PFSK-1 (cell line): ENCODE results near the gene FAM3A.
A peak's percentile ranks its signal among the peaks of the same experiment; 100 is the strongest.

ENCODE experiments used
- FOXP2 ChIP-seq: optimal IDR thresholded peaks from 2 replicates; pipeline ENCODE3; 2011; ENCODE audit warnings: borderline replicate concordance, control low read depth, inconsistent platforms; ENCODE audit not compliant: insufficient read depth; ENCODE audit errors: extremely low read length, extremely low read depth
- POLR2AphosphoS5 ChIP-seq: IDR thresholded peaks from 2 replicates; pipeline ENCODE4 v1.6.1; 2012; ENCODE audit warnings: low read depth, mild to moderate bottlenecking, control low read depth, low read length, moderate library complexity
- REST ChIP-seq, 2 experiments: IDR thresholded peaks; 2 replicates each; pipeline versions ENCODE4 v1.6.1 to v1.8.0; 2011 to 2012; ENCODE audit warnings: low read depth in 2 of 2, low read length in 2 of 2, control low read depth in 1 of 2, inconsistent platforms in 1 of 2, mild to moderate bottlenecking in 1 of 2, moderate library complexity in 1 of 2; ENCODE audit not compliant: insufficient read depth in 1 of 2
- SIN3A ChIP-seq: IDR thresholded peaks from 2 replicates; pipeline ENCODE4 v1.6.1; 2012; ENCODE audit warnings: mild to moderate bottlenecking, low read length, moderate library complexity, borderline replicate concordance; ENCODE audit not compliant: insufficient read depth
- TAF1 ChIP-seq: IDR thresholded peaks from 2 replicates; pipeline ENCODE4 v1.6.1; 2012; ENCODE audit warnings: low read length, control low read depth, borderline replicate concordance; ENCODE audit not compliant: insufficient read depth

FAM3A gene

GRCh38 chrX:154481911-154482601, 34.0 kb downstream of the FAM3A start:
- TF ChIP-seq REST (IDR thresholded peaks at IDR 0.05; ENCODE audit: insufficient read depth in 1 of 2, low read depth in 2 of 2, low read length in 2 of 2) (no peak), POLR2AphosphoS5 (no peak), FOXP2 (no peak), TAF1 (no peak), SIN3A (no peak)

DNA sequence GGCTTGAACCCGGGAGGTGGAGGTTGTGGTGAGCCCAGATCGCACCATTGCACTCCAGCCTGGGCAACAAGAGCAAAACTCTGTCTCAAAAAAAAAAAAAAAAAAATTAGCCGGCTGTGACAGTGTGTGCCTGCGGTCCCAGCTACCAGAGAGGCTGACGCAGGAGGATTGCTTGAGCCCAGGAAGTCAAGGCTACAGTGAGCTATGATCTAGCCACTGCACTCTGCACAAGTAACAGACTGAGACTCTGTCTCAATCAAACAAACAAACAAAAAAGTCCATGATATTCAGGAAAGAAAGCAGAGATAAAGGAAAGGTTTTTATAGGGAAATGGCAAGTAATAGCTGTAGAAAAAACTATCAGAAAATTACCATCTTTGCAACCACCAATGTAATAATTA, 34.8 kb downstream of the FAM3A start:
- TF ChIP-seq TAF1 (no peak), REST (IDR thresholded peaks at IDR 0.05; ENCODE audit: insufficient read depth in 1 of 2, low read depth in 2 of 2, low read length in 2 of 2) (no peak), POLR2AphosphoS5 (no peak)

- TF ChIP-seq POLR2AphosphoS5 (peak; percentile 39; the same call in 1 of the 2 replicates), FOXP2 (no peak), SIN3A (0 out of 2 replicates have a peak, but pooled peaks have one; percentile 40), TAF1 (0 out of 2 replicates have a peak, but pooled peaks have one; percentile 57), REST (IDR thresholded peaks at IDR 0.05; ENCODE audit: insufficient read depth in 1 of 2, low read depth in 2 of 2, low read length in 2 of 2) (no peak)
Measured at GRCh38 chrX:154478728-154479622, 37.1 kb downstream of the FAM3A start, which contains the start of gene LAGE3. Gene LAGE3 (minus strand): TSS chrX:154479281. CDS start chrX:154478915, 366 bp downstream.

GRCh38 chrX:154477891-154478477, 38.0 kb downstream of the FAM3A start:
- no peak for TF ChIP-seq TAF1
- no peak for TF ChIP-seq SIN3A
- no peak for TF ChIP-seq REST (IDR thresholded peaks at IDR 0.05; ENCODE audit: insufficient read depth in 1 of 2, low read depth in 2 of 2, low read length in 2 of 2)
- TF ChIP-seq FOXP2, result no peak
- TF ChIP-seq POLR2AphosphoS5, result no peak
